Measurements from ENCODE around the gene ANKRD16.

DNA sequence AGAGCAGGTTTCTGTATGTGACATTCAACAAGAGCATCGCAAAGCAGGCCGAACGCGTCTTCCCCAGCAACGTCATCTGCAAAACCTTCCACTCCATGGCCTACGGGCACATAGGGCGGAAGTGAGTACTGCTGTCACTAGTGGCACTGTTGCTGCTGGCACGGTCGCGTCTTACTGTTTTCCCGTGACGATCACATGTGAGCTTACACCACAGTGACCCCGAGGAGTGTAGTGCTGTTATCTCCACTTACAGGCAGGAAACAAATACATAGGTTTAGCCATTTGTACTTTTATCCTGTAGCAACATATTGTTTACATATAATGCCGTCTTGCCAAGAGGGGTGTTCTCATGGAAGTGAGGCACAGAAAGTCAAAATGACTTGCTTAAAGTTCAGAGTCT is 25.8 kb upstream of the ANKRD16 start:
- TF ChIP-seq EZH2 (IDR thresholded peaks at IDR 0.05; ENCODE audit: insufficient read depth, low read length) (no peak), CTCF (IDR thresholded peaks at IDR 0.05; ENCODE audit: insufficient read depth, low read depth, low read length) (no peak)

Data from astrocyte (in vitro differentiated cells and primary cell).